Measurements from ENCODE around the gene RRP7A.
"Not testable (repeated sequence)": the region's sequence is repeated elsewhere in the genome, so short reads cannot be mapped to it uniquely, and the experiment has no call there.

RRP7A gene, protein sequence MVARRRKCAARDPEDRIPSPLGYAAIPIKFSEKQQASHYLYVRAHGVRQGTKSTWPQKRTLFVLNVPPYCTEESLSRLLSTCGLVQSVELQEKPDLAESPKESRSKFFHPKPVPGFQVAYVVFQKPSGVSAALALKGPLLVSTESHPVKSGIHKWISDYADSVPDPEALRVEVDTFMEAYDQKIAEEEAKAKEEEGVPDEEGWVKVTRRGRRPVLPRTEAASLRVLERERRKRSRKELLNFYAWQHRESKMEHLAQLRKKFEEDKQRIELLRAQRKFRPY

GRCh38 chr22:42519525-42520401, at the start of gene RRP7A:
Gene RRP7A (minus strand): TSS chr22:42519796. CDS start chr22:42519786, 10 bp downstream.
- peak; percentile 87 to 91 for DNase-seq
- no peak for TF ChIP-seq GATA1 (IDR thresholded peaks at IDR 0.05; ENCODE audit: low read depth, low read length)
- peak; percentile 62 for TF ChIP-seq POLR2A (IDR thresholded peaks at IDR 0.05; ENCODE audit: low read length)

DNA sequence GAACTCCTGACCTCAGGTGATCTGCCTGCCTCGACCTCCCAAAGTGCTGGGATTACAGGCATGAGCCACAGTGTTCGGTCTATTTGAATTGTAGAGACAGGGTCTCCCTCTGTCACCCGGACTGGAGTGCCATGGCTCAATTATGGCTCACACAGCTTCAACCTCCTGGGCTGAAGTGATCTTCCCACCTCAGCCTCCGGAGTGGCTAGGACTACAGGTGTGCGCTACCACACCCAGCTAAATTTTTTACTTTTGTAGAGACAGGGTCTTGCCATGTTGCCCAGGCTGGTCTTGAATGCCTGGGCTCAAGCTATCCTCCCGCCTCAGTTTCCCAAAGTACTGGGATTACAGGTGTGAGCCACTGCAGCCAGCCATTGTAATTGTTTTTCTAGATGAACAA, 48.4 kb upstream of the RRP7A start:
- DNase-seq = not testable (repeated sequence)

GRCh38 chr22:42565956-42566355, 46.4 kb upstream of the RRP7A start:
- TF ChIP-seq POLR2A (IDR thresholded peaks at IDR 0.05; ENCODE audit: low read length) = no peak
- TF ChIP-seq GATA1 (IDR thresholded peaks at IDR 0.05; ENCODE audit: low read depth, low read length) = no peak
- no peak for DNase-seq

GRCh38 chr22:42564699-42565098, 45.1 kb upstream of the RRP7A start:
- TF ChIP-seq POLR2A (IDR thresholded peaks at IDR 0.05; ENCODE audit: low read length) (no peak), GATA1 (IDR thresholded peaks at IDR 0.05; ENCODE audit: low read depth, low read length) (no peak)
- no peak for DNase-seq

GRCh38 chr22:42563943-42564342, 44.3 kb upstream of the RRP7A start:
- DNase-seq = not testable (repeated sequence)

DNA sequence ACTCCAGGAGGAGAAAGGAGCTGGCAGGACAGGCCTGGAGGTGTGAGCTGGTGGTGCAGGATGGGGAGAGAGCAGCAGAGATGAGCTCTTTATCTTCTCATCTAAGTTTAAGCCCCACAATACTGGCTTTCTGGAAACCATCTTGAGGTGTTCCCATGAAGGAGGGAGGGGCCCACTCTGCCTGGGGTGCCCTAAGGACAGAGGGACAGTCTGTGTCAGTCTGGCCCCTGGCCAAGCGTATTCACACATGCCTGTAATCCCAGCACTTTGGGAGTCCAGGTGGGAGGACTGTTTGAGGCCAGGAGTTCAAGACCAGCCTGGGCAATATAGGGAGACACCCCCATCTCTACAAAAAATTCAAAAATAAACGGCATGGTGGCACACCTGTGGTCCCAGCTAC, 43.1 kb upstream of the RRP7A start:
- TF ChIP-seq POLR2A (IDR thresholded peaks at IDR 0.05; ENCODE audit: low read length) (no peak), GATA1 (IDR thresholded peaks at IDR 0.05; ENCODE audit: low read depth, low read length) (no peak)
- DNase-seq = peak; percentile 14 to 20

DNA sequence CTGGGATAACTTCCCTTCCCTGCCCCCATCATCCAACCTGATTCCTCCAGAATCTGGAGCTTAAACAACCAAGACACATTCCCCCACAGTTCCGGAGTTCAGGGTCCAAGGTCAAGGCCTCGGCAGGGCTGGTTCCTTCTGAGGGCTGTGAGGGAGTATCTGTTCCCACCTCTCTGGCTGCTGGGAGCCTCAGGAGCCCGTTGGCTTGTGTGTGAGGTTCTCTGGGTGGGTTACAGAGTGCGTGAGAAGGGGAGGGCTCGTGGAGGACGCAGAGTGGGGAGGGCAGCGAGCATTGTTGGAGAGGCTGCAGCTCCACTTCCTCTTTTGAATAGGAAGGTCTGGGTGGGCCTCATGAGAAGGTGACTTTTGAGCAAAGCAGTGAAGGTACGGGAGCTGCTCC, 42.7 kb upstream of the RRP7A start:
- TF ChIP-seq GATA1 (IDR thresholded peaks at IDR 0.05; ENCODE audit: low read depth, low read length) (no peak), POLR2A (IDR thresholded peaks at IDR 0.05; ENCODE audit: low read length) (no peak)

GRCh38 chr22:42561856-42562255, 42.3 kb upstream of the RRP7A start:
- no peak for TF ChIP-seq GATA1 (IDR thresholded peaks at IDR 0.05; ENCODE audit: low read depth, low read length)
- peak; percentile 6 for TF ChIP-seq POLR2A (IDR thresholded peaks at IDR 0.05; ENCODE audit: low read length)
- no peak for DNase-seq

More for the DNA sequence above, 42.7 kb upstream of the RRP7A start:
- no peak for DNase-seq

DNA sequence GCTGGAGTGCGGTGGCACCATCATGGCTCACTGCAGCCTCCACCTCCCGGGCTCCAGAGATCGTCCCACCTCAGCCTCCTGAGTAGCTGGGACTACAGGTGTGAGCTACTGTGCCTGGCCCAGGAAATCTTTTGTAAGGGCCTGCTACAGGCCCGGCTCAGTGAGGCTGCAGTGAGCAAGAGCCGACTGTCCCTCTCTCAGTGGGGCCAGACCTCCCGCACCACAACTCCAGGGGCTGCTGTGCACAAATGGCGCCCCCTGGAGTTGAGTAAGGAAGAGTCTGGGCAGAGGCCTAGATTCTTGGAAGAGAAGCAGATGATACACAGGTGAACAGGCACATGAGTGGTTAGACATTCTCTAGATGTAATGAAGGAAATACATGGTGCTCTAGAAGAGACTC, 41.2 kb upstream of the RRP7A start:
- TF ChIP-seq GATA1 (IDR thresholded peaks at IDR 0.05; ENCODE audit: low read depth, low read length) = no peak
- TF ChIP-seq POLR2A (IDR thresholded peaks at IDR 0.05; ENCODE audit: low read length) = no peak
- peak; percentile 50 to 54 for DNase-seq

DNA sequence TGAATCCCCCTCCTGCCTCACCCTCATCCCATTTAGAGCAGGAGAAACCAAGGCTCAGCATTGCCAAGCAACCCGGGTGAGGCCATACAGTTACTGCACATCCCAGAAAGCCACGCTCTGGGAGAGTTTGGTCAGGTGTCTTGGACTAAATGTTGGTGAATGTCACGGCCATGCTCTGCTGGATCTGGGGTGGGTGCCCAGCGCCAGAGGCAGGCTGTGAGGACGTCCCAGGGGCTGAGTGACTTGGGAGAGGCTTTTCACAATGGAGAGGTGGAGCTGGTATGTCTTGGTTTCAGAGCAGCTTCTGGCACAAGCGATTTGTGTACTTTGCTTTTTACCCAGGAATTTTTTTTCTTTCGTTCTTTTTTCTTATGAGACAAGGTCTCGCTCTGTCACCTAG, 40.8 kb upstream of the RRP7A start:
- no peak for DNase-seq
- TF ChIP-seq POLR2A (IDR thresholded peaks at IDR 0.05; ENCODE audit: low read length) = no peak
- no peak for TF ChIP-seq GATA1 (IDR thresholded peaks at IDR 0.05; ENCODE audit: low read depth, low read length)

- TF ChIP-seq GATA1 (IDR thresholded peaks at IDR 0.05; ENCODE audit: low read depth, low read length) = no peak
- TF ChIP-seq POLR2A (IDR thresholded peaks at IDR 0.05; ENCODE audit: low read length) = no peak
- peak; percentile 94 to 96 for DNase-seq
Measured at GRCh38 chr22:42553475-42554361, 34.1 kb upstream of the RRP7A start, which contains the start of gene SERHL2. Gene SERHL2 (plus strand): TSS chr22:42553956. CDS start chr22:42554021, 65 bp downstream.

DNA sequence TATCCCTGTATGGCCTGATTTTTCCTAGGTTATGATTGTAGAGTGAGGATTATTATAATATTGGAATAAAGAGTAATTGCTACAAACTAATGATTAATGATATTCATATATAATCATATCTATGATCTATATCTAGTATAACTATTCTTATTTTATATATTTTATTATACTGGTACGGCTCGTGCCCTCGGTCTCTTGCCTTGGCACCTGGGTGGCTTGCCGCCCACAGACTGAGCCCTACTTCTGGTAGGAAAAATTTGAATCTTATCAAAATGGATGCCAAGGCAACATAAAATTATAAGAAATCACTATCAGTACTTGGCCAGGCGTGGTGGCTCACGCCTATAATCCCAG, 32.7 kb upstream of the RRP7A start:
- DNase-seq = not testable (repeated sequence)

DNA sequence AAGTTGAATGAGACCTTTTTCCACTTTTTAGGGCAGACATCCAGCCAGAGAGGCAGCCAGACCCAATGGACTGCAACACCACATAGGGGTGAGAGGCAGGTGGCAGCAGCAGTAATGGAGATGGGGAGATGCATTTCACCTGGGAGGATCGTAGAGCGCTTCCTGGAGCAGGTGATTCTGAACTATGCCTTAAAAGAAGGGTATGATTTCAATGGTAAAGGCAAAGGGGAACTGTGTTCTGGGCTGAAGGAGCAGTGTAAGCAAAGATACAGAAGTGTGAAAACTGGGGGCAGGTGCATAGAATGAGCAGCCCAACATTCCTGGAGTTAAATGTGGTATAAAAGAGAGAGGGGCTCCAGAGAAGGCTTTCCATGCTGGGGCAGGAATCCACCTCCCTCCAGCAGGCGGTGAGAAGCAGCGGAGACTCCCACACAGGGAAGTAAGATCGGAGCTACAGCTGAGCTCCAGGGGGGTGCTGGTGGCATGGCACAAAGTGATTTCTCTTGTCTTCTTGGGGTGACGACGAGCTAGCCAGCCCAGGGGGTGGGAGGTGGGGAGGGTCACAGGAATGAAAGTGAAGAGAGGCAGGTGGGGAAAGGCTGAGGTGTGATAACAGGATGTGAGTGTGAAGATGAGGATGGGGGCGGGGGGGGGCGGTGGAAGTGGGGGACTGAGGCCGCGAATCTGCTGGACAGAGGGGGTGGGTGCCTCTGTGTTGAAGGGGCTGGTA, 29.9 kb upstream of the RRP7A start:
- DNase-seq = no peak
- TF ChIP-seq GATA1 (IDR thresholded peaks at IDR 0.05; ENCODE audit: low read depth, low read length) (no peak), POLR2A (IDR thresholded peaks at IDR 0.05; ENCODE audit: low read length) (no peak)

Measured in erythroblast (primary cell).